ENCODE results near the gene ENC1.
"Not testable (repeated sequence)": the region's sequence is repeated elsewhere in the genome, so short reads cannot be mapped to it uniquely, and the experiment has no call there.

- TF ChIP-seq SIN3A (IDR thresholded peaks at IDR 0.05; ENCODE audit: borderline replicate concordance, insufficient read depth, low read depth, low read length); CTCF (IDR thresholded peaks at IDR 0.05); POLR2AphosphoS5 (IDR thresholded peaks at IDR 0.05; ENCODE audit: low read depth, low read length); REST (IDR thresholded peaks at IDR 0.05; ENCODE audit: insufficient read depth in 1 of 2, low read depth in 2 of 2, low read length in 1 of 2); TCF7L2 (IDR thresholded peaks at IDR 0.05; ENCODE audit: low read depth, low read length): not testable (repeated sequence)
Measured at GRCh38 chr5:74676466-74676865, 35.9 kb upstream of the ENC1 start.
